K562 (cell line): ENCODE data around the gene DLGAP5. TPM values are rescaled to one million over a fixed set of nuclear protein-coding genes. Genes with fewer than 3 reads are reported as not detected.
A peak's percentile ranks its signal among the peaks of the same experiment; 100 is the strongest.

Experiments used
- CBX1 ChIP-seq: sonication (generic); IDR thresholded peaks from 2 replicates; pipeline ENCODE4 v1.6.1; 2016; ENCODE audit warnings: antibody characterized with exemption, low read depth, mild to moderate bottlenecking
- CBX3 ChIP-seq, 2 experiments: IDR thresholded peaks; 1 replicate in 1 of 2; 2 replicates in 1 of 2; pipeline ENCODE4 v1.6.1; 2012; ENCODE audit warnings: inconsistent platforms in 2 of 2, low read length in 2 of 2, borderline replicate concordance in 1 of 2, control low read depth in 1 of 2
- E2F6 ChIP-seq, 2 experiments: IDR thresholded peaks; 2 replicates each; pipeline ENCODE4 v1.6.1; 2011; ENCODE audit warnings: borderline replicate concordance in 1 of 2, control low read depth in 1 of 2, low read depth in 1 of 2, low read length in 1 of 2, mild to moderate bottlenecking in 1 of 2, mixed read lengths in 1 of 2, moderate library complexity in 1 of 2; ENCODE audit not compliant: insufficient read depth in 1 of 2, insufficient read length in 1 of 2, poor library complexity in 1 of 2, severe bottlenecking in 1 of 2; ENCODE audit errors: extremely low read depth in 1 of 2
- FOXA3 ChIP-seq, 2 experiments: fragments of 450-650 bp in 1 of 2; sonication (generic) in 1 of 2; formaldehyde crosslinking; IDR thresholded peaks in 1 of 2; conservative IDR thresholded peaks in 1 of 2; 2 replicates each; pipeline versions ENCODE4 v1.4.0 to v1.8.0; 2020 to 2022; ENCODE audit warnings: mild to moderate bottlenecking in 2 of 2, missing genetic modification reagents in 1 of 2
- FOXJ3 ChIP-seq: sonication (generic); formaldehyde crosslinking; IDR thresholded peaks from 2 replicates; pipeline ENCODE4 v1.4.0; 2020; ENCODE audit warnings: mild to moderate bottlenecking, missing genetic modification reagents
- FOXM1 ChIP-seq, 2 experiments: fragments of 450-650 bp in 1 of 2; sonication (generic) in 1 of 2; formaldehyde crosslinking in 1 of 2; IDR thresholded peaks; 2 replicates each; pipeline versions ENCODE4 v1.6.1 to v1.9.0; 2017 to 2022; ENCODE audit warnings: low read depth in 2 of 2, mild to moderate bottlenecking in 2 of 2, missing genetic modification reagents in 1 of 2, moderate library complexity in 1 of 2
- HNRNPK ChIP-seq: fragments of 200-400 bp; formaldehyde crosslinking; IDR thresholded peaks from one replicate; pipeline ENCODE4 v1.6.1; 2018; ENCODE audit warnings: mild to moderate bottlenecking, low read depth, low read length; ENCODE audit not compliant: poor library complexity, severe bottlenecking
- KLF13 ChIP-seq: fragments of 450-650 bp; IDR thresholded peaks from 2 replicates; pipeline ENCODE4 v1.6.1; 2016; ENCODE audit warnings: missing genetic modification characterization, low read depth, mild to moderate bottlenecking, missing compliant biosample characterization, moderate library complexity, borderline replicate concordance
- MXD1 ChIP-seq: fragments of 250-450 bp; sonication (Bioruptor Pico); IDR thresholded peaks from 2 replicates; pipeline ENCODE4 v1.8.0; 2021; ENCODE audit warnings: borderline replicate concordance, mild to moderate bottlenecking, moderate library complexity; ENCODE audit not compliant: poor library complexity, severe bottlenecking
- NRF1 ChIP-seq, 2 experiments: fragments of 450-650 bp; IDR thresholded peaks in 1 of 2; conservative IDR thresholded peaks in 1 of 2; 2 replicates each; pipeline ENCODE4 v1.6.1; 2014; ENCODE audit warnings: mild to moderate bottlenecking in 2 of 2
- PBX2 ChIP-seq, 2 experiments: IDR thresholded peaks in 1 of 2; conservative IDR thresholded peaks in 1 of 2; 2 replicates each; pipeline ENCODE4 v1.6.1; 2016; ENCODE audit warnings: low read depth in 2 of 2, mild to moderate bottlenecking in 1 of 2, missing compliant biosample characterization in 1 of 2, missing genetic modification characterization in 1 of 2, moderate library complexity in 1 of 2
- PKNOX1 ChIP-seq: fragments of 450-650 bp; IDR thresholded peaks from 2 replicates; pipeline ENCODE4 v1.6.1; 2016
- PPARD ChIP-seq: fragments of 250-450 bp; sonication (Bioruptor Pico); IDR thresholded peaks from 2 replicates; pipeline ENCODE4 v1.8.0; 2022; ENCODE audit warnings: inconsistent platforms, mild to moderate bottlenecking, moderate library complexity
- RBM15 ChIP-seq: fragments of 200-400 bp; formaldehyde crosslinking; IDR thresholded peaks from 2 replicates; pipeline ENCODE4 v1.6.1; 2018; ENCODE audit warnings: mild to moderate bottlenecking, low read length, moderate library complexity; ENCODE audit not compliant: insufficient read depth
- SIN3A ChIP-seq, 2 experiments: fragments of 150-350 bp in 1 of 2; IDR thresholded peaks; 2 replicates each; pipeline ENCODE4 v1.6.1; 2011 to 2016; ENCODE audit warnings: borderline replicate concordance in 2 of 2, low read depth in 2 of 2, low read length in 2 of 2, mild to moderate bottlenecking in 2 of 2, moderate library complexity in 2 of 2; ENCODE audit not compliant: control insufficient read depth in 1 of 2
- TAF15 ChIP-seq: fragments of 200-400 bp; formaldehyde crosslinking; IDR thresholded peaks from 2 replicates; pipeline ENCODE4 v1.6.1; 2017; ENCODE audit warnings: mild to moderate bottlenecking, low read depth, low read length, moderate library complexity
- TCF7L2 ChIP-seq: fragments of 150-350 bp; IDR thresholded peaks from 2 replicates; pipeline ENCODE4 v1.6.1; 2016; ENCODE audit warnings: low read depth, mild to moderate bottlenecking, low read length, moderate library complexity
- ZZZ3 ChIP-seq: fragments of 450-650 bp; IDR thresholded peaks from 2 replicates; pipeline ENCODE4 v1.6.1; 2016; ENCODE audit warnings: antibody characterized with exemption, mild to moderate bottlenecking, moderate library complexity
- polyA plus RNA-seq, 8 experiments: library from polyadenylated mRNA; depleted of rRNA in 4 of 8; stranded (reverse) in 5 of 8; unstranded in 3 of 8; fragments of >200 nt; fragmentation: Nextera tagmentation in 2 of 8; fragmentation: Illumina TruSeq in 1 of 8; extraction: Ambion mirVana in 2 of 8; extraction: Trizol in 1 of 8; gene quantifications; 2 replicates each; pipeline versions ENCODE4 v1.2.1 to v1.2.3, GENCODE V29; 2011 to 2014; ENCODE audit warnings: inconsistent platforms in 1 of 8, missing spikeins in 1 of 8
- total RNA-seq, 7 experiments: library from RNA; depleted of rRNA in 6 of 7; stranded (reverse); fragments of >200 nt in 6 of 7; fragmentation: Illumina TruSeq in 2 of 7; extraction: Trizol in 2 of 7; gene quantifications; 2 replicates each; pipeline versions ENCODE4 v1.2.1 to v1.2.3, GENCODE V29; 2011 to 2021; ENCODE audit warnings: low replicate concordance in 1 of 7

Gene DLGAP5
- total and polyA plus RNA-seq, 9 of the 15 experiments (the other 6 are each of a cell fraction or from before 2014, with no cell fraction given): 39.1 to 80.0 (median 59.9) TPM

- TF ChIP-seq PBX2 (CRISPR knock-in tag; IDR thresholded peaks at IDR 0.05; ENCODE audit: low read depth) (peak; percentile 58), PBX2 (tag; conservative IDR thresholded peaks at IDR 0.05; ENCODE audit: low read depth) (peak; percentile 95), SIN3A (IDR thresholded peaks at IDR 0.05; ENCODE audit: borderline replicate concordance in 2 of 2, control insufficient read depth in 1 of 2, low read depth in 2 of 2, low read length in 2 of 2) (peak; percentile 35 to 89; a peak in 2 of 4 replicates), E2F6 (IDR thresholded peaks at IDR 0.05; ENCODE audit: borderline replicate concordance in 1 of 2, extremely low read depth in 1 of 2, insufficient read depth in 1 of 2, insufficient read length in 1 of 2, low read depth in 1 of 2, low read length in 1 of 2, poor library complexity in 1 of 2, severe bottlenecking in 1 of 2) (peak; percentile 74 to 83), PKNOX1 (peak; percentile 99), TCF7L2 (no peak), FOXM1 (IDR thresholded peaks at IDR 0.05; ENCODE audit: low read depth) (peak; percentile 97), FOXM1 (CRISPR knock-in tag; IDR thresholded peaks at IDR 0.05; ENCODE audit: low read depth) (peak; percentile 74; the same call in 1 of the 2 replicates), ZZZ3 (no peak), NRF1 (conservative IDR thresholded peaks at IDR 0.05 in 1 of 2, IDR thresholded peaks at IDR 0.05 in 1 of 2) (peak; percentile 52 to 64), PPARD (CRISPR knock-in tag) (no peak), HNRNPK (no peak), TAF15 (no peak), CBX3 (IDR thresholded peaks at IDR 0.05; ENCODE audit: borderline replicate concordance in 1 of 2, low read length in 2 of 2) (0 out of 3 replicates have a peak, but pooled peaks of 1 of the 2 experiments have one; percentile 23), FOXJ3 (CRISPR knock-in tag) (no peak), FOXA3 (CRISPR knock-in tag; conservative IDR thresholded peaks at IDR 0.05 in 1 of 2, IDR thresholded peaks at IDR 0.05 in 1 of 2) (no peak), MXD1 (no peak), KLF13 (no peak), CBX1 (no peak), RBM15 (no peak)
These were observed at the start of gene DLGAP5 (continued) for GRCh38 chr14:55191203-55192053.
